GOT3 (cell line): ENCODE measurements around the gene RNF213.
"Not testable (repeated sequence)": the region's sequence is repeated elsewhere in the genome, so short reads cannot be mapped to it uniquely, and the experiment has no call there.

Experiments
- DNase-seq: peaks from one replicate; lab custom pipeline; 2025; ENCODE audit warnings: mixed read lengths; lab: John Stamatoyannopoulos, UW

Gene RNF213

GRCh38 chr17:80394629-80395216, 134.1 kb downstream of the RNF213 start:
- no peak for DNase-seq

GRCh38 chr17:80395402-80396151, 134.9 kb downstream of the RNF213 start:
- DNase-seq = no peak

GRCh38 chr17:80396157-80397033, 135.7 kb downstream of the RNF213 start:
- DNase-seq = no peak

GRCh38 chr17:80397034-80397387, 136.4 kb downstream of the RNF213 start:
- DNase-seq = no peak

- DNase-seq = no peak
These were observed 137.0 kb downstream of the RNF213 start for GRCh38 chr17:80397686-80398085.

- not testable (repeated sequence) for DNase-seq
These were observed 140.4 kb downstream of the RNF213 start for GRCh38 chr17:80401086-80401485.

GRCh38 chr17:80402102-80402501, 141.4 kb downstream of the RNF213 start:
- DNase-seq = not testable (repeated sequence)

- no peak for DNase-seq
These were observed 142.3 kb downstream of the RNF213 start for GRCh38 chr17:80402959-80403358.

- no peak for DNase-seq
These were observed 145.5 kb downstream of the RNF213 start for GRCh38 chr17:80406146-80406545.

GRCh38 chr17:80407917-80408316, 147.3 kb downstream of the RNF213 start:
- DNase-seq = not testable (repeated sequence)

GRCh38 chr17:80408872-80409271, 148.2 kb downstream of the RNF213 start:
- DNase-seq = no peak

GRCh38 chr17:80409626-80410025, 149.0 kb downstream of the RNF213 start:
- no peak for DNase-seq

- DNase-seq = not testable (repeated sequence)
These were observed 149.9 kb downstream of the RNF213 start for GRCh38 chr17:80410441-80411087.

GRCh38 chr17:80413771-80414507, 153.3 kb downstream of the RNF213 start:
- no peak for DNase-seq

- DNase-seq = no peak
These were observed 153.8 kb downstream of the RNF213 start for GRCh38 chr17:80414508-80414802.

GRCh38 chr17:80414803-80415625, 154.4 kb downstream of the RNF213 start, which contains the start of gene ENDOV:
Gene ENDOV (plus strand): TSS chr17:80415167. CDS start chr17:80415195, 28 bp downstream.
- DNase-seq = peak; percentile 87

GRCh38 chr17:80415626-80416137, 155.0 kb downstream of the RNF213 start:
- DNase-seq = no peak

- DNase-seq = no peak
These were observed 155.7 kb downstream of the RNF213 start for GRCh38 chr17:80416260-80416939.

GRCh38 chr17:80416940-80417293, 156.3 kb downstream of the RNF213 start:
- no peak for DNase-seq

GRCh38 chr17:80418589-80418988, 157.9 kb downstream of the RNF213 start:
- no peak for DNase-seq
